Measurements from ENCODE around the gene EVI2B.
"Not testable (repeated sequence)": the region's sequence is repeated elsewhere in the genome, so short reads cannot be mapped to it uniquely, and the experiment has no call there.

Gene EVI2B

GRCh38 chr17:31309556-31309955 is 4.3 kb downstream of the EVI2B start:
- DNase-seq, result no peak

GRCh38 chr17:31308372-31309334 is 5.2 kb downstream of the EVI2B start:
- DNase-seq, result no peak

- DNase-seq, result no peak
Observed at GRCh38 chr17:31307640-31308039, 6.2 kb downstream of the EVI2B start.

GRCh38 chr17:31299624-31300023 is 14.2 kb downstream of the EVI2B start:
- no peak for DNase-seq

GRCh38 chr17:31297090-31297489 is 16.8 kb downstream of the EVI2B start, which contains the start of gene OMG:
OMG (minus strand) TSS chr17:31297239; CDS start chr17:31296331, 908 bp downstream.
- DNase-seq, result no peak

GRCh38 chr17:31296142-31296541 is 17.7 kb downstream of the EVI2B start:
- DNase-seq, result no peak

- no peak for DNase-seq
Observed at GRCh38 chr17:31295489-31295871, 18.4 kb downstream of the EVI2B start.

- DNase-seq, result no peak
Observed at GRCh38 chr17:31294820-31295488, 18.9 kb downstream of the EVI2B start.

GRCh38 chr17:31294231-31294630 is 19.6 kb downstream of the EVI2B start:
- no peak for DNase-seq

GRCh38 chr17:31293581-31293980 is 20.3 kb downstream of the EVI2B start:
- no peak for DNase-seq

- DNase-seq, result no peak
Observed at GRCh38 chr17:31291820-31292219, 22.0 kb downstream of the EVI2B start.

GRCh38 chr17:31289790-31290189 is 24.1 kb downstream of the EVI2B start:
- no peak for DNase-seq

GRCh38 chr17:31287932-31288331 is 25.9 kb downstream of the EVI2B start:
- not testable (repeated sequence) for DNase-seq

- DNase-seq, result no peak
Observed at GRCh38 chr17:31286587-31286986, 27.3 kb downstream of the EVI2B start.

- no peak for DNase-seq
Observed at GRCh38 chr17:31283841-31284240, 30.0 kb downstream of the EVI2B start.

GRCh38 chr17:31281061-31281460 is 32.8 kb downstream of the EVI2B start:
- DNase-seq, result no peak

GRCh38 chr17:31279401-31279800 is 34.5 kb downstream of the EVI2B start:
- no peak for DNase-seq

- no peak for DNase-seq
Observed at GRCh38 chr17:31275116-31275515, 38.7 kb downstream of the EVI2B start.

- DNase-seq, result no peak
Observed at GRCh38 chr17:31274252-31274651, 39.6 kb downstream of the EVI2B start.

- no peak for DNase-seq
Observed at GRCh38 chr17:31273516-31273915, 40.3 kb downstream of the EVI2B start.

GRCh38 chr17:31272803-31273202 is 41.1 kb downstream of the EVI2B start:
- DNase-seq, result no peak

- DNase-seq, result no peak
Observed at GRCh38 chr17:31272236-31272635, 41.6 kb downstream of the EVI2B start.

GRCh38 chr17:31269578-31269983 is 44.3 kb downstream of the EVI2B start:
- no peak for DNase-seq

GRCh38 chr17:31269036-31269577 is 44.7 kb downstream of the EVI2B start:
- DNase-seq, result no peak

Measured in cortex of kidney (tissue), 1 donor.